PFSK-1 (cell line): ENCODE results near the gene TRPV4.

Experiments
- FOXP2 ChIP-seq: optimal IDR thresholded peaks from 2 replicates; pipeline ENCODE3; 2011; ENCODE audit warnings: borderline replicate concordance, control low read depth, inconsistent platforms; ENCODE audit not compliant: insufficient read depth; ENCODE audit errors: extremely low read length, extremely low read depth
- POLR2AphosphoS5 ChIP-seq: IDR thresholded peaks from 2 replicates; pipeline ENCODE4 v1.6.1; 2012; ENCODE audit warnings: low read depth, mild to moderate bottlenecking, control low read depth, low read length, moderate library complexity
- SIN3A ChIP-seq: IDR thresholded peaks from 2 replicates; pipeline ENCODE4 v1.6.1; 2012; ENCODE audit warnings: mild to moderate bottlenecking, low read length, moderate library complexity, borderline replicate concordance; ENCODE audit not compliant: insufficient read depth
- TAF1 ChIP-seq: IDR thresholded peaks from 2 replicates; pipeline ENCODE4 v1.6.1; 2012; ENCODE audit warnings: low read length, control low read depth, borderline replicate concordance; ENCODE audit not compliant: insufficient read depth
- TF ChIP-seq, protein P1 (sequence below), 2 experiments: IDR thresholded peaks; 2 replicates each; pipeline versions ENCODE4 v1.6.1 to v1.8.0; 2011 to 2012; ENCODE audit warnings: low read depth in 2 of 2, low read length in 2 of 2, control low read depth in 1 of 2, inconsistent platforms in 1 of 2, mild to moderate bottlenecking in 1 of 2, moderate library complexity in 1 of 2; ENCODE audit not compliant: insufficient read depth in 1 of 2

TRPV4 gene

DNA sequence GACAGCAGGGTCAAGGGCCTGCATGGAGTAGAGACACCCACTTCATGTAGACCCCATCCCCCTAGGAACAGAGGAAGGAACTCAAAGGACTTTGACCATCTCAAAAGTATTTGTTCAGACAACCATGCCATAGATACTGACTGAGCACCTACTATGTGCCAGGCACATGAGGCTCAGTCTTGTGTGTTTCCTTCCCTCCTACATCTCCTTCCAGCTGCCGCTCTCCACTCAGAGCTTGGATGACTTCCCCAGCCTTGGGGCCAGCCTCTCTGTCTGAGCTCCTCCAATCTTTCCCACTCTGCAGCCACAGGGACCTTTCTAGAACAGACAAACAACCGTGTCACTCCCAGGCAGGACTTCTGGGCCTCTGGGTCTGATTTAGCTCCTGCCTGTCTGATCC lies 2.5 kb downstream of the TRPV4 start:
- TF ChIP-seq, protein P1, sequence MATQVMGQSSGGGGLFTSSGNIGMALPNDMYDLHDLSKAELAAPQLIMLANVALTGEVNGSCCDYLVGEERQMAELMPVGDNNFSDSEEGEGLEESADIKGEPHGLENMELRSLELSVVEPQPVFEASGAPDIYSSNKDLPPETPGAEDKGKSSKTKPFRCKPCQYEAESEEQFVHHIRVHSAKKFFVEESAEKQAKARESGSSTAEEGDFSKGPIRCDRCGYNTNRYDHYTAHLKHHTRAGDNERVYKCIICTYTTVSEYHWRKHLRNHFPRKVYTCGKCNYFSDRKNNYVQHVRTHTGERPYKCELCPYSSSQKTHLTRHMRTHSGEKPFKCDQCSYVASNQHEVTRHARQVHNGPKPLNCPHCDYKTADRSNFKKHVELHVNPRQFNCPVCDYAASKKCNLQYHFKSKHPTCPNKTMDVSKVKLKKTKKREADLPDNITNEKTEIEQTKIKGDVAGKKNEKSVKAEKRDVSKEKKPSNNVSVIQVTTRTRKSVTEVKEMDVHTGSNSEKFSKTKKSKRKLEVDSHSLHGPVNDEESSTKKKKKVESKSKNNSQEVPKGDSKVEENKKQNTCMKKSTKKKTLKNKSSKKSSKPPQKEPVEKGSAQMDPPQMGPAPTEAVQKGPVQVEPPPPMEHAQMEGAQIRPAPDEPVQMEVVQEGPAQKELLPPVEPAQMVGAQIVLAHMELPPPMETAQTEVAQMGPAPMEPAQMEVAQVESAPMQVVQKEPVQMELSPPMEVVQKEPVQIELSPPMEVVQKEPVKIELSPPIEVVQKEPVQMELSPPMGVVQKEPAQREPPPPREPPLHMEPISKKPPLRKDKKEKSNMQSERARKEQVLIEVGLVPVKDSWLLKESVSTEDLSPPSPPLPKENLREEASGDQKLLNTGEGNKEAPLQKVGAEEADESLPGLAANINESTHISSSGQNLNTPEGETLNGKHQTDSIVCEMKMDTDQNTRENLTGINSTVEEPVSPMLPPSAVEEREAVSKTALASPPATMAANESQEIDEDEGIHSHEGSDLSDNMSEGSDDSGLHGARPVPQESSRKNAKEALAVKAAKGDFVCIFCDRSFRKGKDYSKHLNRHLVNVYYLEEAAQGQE (IDR thresholded peaks at IDR 0.05; ENCODE audit: insufficient read depth in 1 of 2, low read depth in 2 of 2, low read length in 2 of 2): no peak
- TF ChIP-seq POLR2AphosphoS5: no peak
- TF ChIP-seq FOXP2: no peak
- TF ChIP-seq TAF1: no peak
- no peak for TF ChIP-seq SIN3A

GRCh38 chr12:109830267-109830666 lies 2.9 kb downstream of the TRPV4 start:
- TF ChIP-seq TAF1 (no peak), SIN3A (no peak), POLR2AphosphoS5 (no peak), FOXP2 (no peak)
- TF ChIP-seq, protein P1 (IDR thresholded peaks at IDR 0.05; ENCODE audit: insufficient read depth in 1 of 2, low read depth in 2 of 2, low read length in 2 of 2): no peak

GRCh38 chr12:109829667-109830066 lies 3.5 kb downstream of the TRPV4 start:
- no peak for TF ChIP-seq FOXP2

- TF ChIP-seq POLR2AphosphoS5 (no peak), FOXP2 (no peak), TAF1 (no peak), SIN3A (no peak)
- TF ChIP-seq, protein P1 (IDR thresholded peaks at IDR 0.05; ENCODE audit: insufficient read depth in 1 of 2, low read depth in 2 of 2, low read length in 2 of 2): no peak
Observed at GRCh38 chr12:109828754-109829511, 4.3 kb downstream of the TRPV4 start.

- peak; percentile 13 for TF ChIP-seq FOXP2
- TF ChIP-seq, protein P1 (IDR thresholded peaks at IDR 0.05; ENCODE audit: insufficient read depth in 1 of 2, low read depth in 2 of 2, low read length in 2 of 2): no peak
- TF ChIP-seq SIN3A: no peak
Observed at GRCh38 chr12:109827566-109828550, 5.3 kb downstream of the TRPV4 start.
